Colonic mucosa (tissue), 4 donors: ENCODE results near the gene ASGR1. TPM values are rescaled to one million over a fixed set of nuclear protein-coding genes. Genes with fewer than 3 reads are reported as not detected.

ENCODE experiments used
- DNase-seq: peaks from one replicate; pipeline ENCODE4 v3.0.0-alpha.2; 2020
- H3K27ac ChIP-seq: fragments of 200-600 bp; one replicate; pipeline ENCODE4 v1.8.0; 2021
- H3K27me3 ChIP-seq: fragments of 200-600 bp; one replicate; pipeline ENCODE4 v1.8.0; 2021
- H3K36me3 ChIP-seq: fragments of 200-600 bp; one replicate; pipeline ENCODE4 v1.8.0; 2021
- H3K4me1 ChIP-seq: fragments of 200-600 bp; one replicate; pipeline ENCODE4 v1.8.0; 2021; ENCODE audit warnings: mild to moderate bottlenecking
- H3K4me3 ChIP-seq: fragments of 200-600 bp; one replicate; pipeline ENCODE4 v1.8.0; 2021
- H3K9ac ChIP-seq, 2 donors: one replicate each; pipeline ENCODE4 v1.7.0; 2013; ENCODE audit warnings: control low read depth in 2 of 2, low read depth in 2 of 2, low read length in 2 of 2
- H3K9me3 ChIP-seq: fragments of 200-600 bp; one replicate; pipeline ENCODE4 v1.8.0; 2021
- CTCF ChIP-seq: fragments of 200-600 bp; IDR thresholded peaks from one replicate; pipeline ENCODE4 v1.8.0; 2022; ENCODE audit warnings: antibody characterized with exemption, mild to moderate bottlenecking
- intact Hi-C: fragments of 100-400 bp; cut with DNase I; formaldehyde crosslinking; loops from one replicate; pipeline ENCODE4 v1.14.1; 2022
- total RNA-seq, 2 donors: library from RNA; stranded (reverse); fragmentation: NEBNext Ultra II Directional in 1 of 2; extraction: Animal tissue kit (Norgen Biotek cat#: 25700) in 1 of 2; gene quantifications; one replicate each; pipeline ENCODE4 v1.2.1, GENCODE V29; 2021
- donor health status: healthy.
- donor health status: DM: no; HTN: no; CAD: no.
- donor health status: DM: no; HTN: no; CAD: no.

The ASGR1 gene, protein sequence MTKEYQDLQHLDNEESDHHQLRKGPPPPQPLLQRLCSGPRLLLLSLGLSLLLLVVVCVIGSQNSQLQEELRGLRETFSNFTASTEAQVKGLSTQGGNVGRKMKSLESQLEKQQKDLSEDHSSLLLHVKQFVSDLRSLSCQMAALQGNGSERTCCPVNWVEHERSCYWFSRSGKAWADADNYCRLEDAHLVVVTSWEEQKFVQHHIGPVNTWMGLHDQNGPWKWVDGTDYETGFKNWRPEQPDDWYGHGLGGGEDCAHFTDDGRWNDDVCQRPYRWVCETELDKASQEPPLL
- total RNA-seq, result 1 to 10 TPM in 1 of 2 donors, under 1 TPM in 1; 0.47 to 1.1 TPM

DNA sequence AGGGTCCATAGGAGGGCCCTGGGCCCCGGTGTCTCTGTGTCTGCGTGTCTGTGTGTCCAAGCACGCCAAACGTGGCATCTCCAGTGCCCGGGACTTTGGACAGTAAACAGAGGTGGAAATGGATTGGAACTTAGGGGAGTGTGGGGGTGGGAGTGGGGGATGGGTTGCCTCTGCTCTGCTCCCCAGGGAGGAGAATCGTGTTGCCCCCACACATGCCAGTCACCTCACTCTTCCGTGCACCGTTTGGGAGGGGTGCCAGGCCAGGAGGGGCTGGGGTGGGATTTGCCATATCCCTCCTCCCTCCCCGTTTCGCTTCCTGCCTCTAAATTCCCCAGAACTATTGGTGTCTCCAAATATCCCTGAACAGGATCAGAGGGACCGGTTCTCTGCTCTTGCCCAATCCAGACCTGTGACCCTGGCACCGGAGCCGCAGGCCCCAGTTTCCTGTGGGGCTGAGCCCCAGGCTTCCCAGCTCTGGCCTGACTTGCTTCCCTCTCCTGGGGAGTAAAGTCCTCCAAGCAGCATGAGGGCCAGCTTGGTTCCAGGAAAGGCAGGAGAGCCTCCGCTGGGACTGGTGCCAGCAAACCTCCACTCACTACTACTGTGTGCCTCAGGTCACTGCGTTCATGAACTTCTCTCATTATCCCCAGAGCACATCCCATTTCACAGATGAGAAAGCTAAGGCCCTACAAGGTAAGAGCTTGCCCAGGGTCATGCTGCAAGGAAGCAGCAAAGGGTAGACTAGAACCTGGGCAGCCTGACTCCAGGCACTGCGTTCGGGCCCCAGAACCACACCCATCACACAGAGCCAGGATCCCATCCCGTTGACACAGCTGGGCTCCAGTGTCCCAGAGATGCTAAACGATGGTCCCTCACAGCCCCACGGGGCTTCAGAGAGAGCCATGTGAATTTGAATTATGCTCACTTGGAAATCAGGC is at the start of gene ASGR1:
ASGR1 (minus strand) TSS at position 54 of the 938 bp plus-strand sequence. CDS start 807 bp downstream, outside the sequence.
- no peaks in the 10 kb centered on the region for H3K27me3 ChIP-seq
- no peaks in the 10 kb centered on the region for H3K9me3 ChIP-seq
- no peak for DNase-seq
- no peak for TF ChIP-seq CTCF
- no peak within 1 kb of the TSS for H3K9ac ChIP-seq
- no peak within 1 kb of the TSS for H3K27ac ChIP-seq
- H3K4me3 ChIP-seq, result no peak within 1 kb of the TSS
- intact Hi-C loops, result no loop called here
- H3K4me1 ChIP-seq, result peaks cover 7% of the 10 kb centered on the region
- no peaks in the 10 kb centered on the region for H3K36me3 ChIP-seq

DNA sequence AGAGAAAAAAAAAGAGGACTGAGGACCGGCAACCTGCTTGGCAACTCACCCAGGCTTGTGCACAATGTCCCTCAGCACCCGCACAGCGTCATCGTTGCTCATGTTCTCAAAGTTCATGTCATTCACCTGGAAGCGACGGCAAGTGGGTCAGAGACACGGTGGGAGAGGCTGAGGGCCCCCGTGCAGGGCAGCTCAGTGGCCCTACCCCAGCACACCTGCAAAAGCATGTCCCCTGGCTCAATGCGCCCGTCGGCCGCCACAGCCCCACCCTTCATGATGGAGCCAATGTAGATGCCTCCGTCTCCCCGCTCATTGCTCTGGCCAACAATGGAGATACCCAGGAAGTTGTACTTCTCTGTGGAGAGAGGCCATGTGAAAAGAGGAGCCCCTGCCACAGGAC is 49.8 kb upstream of the ASGR1 start:
- intact Hi-C loops, result no loop called here
- Histone ChIP-seq H3K4me1 (no peaks in the 10 kb centered on the region), H3K4me3 (no peak overlapping the region), H3K27ac (no peak overlapping the region), H3K9ac (no peak overlapping the region), H3K9me3 (no peaks in the 10 kb centered on the region), H3K27me3 (no peaks in the 10 kb centered on the region), H3K36me3 (peaks cover 19% of the 10 kb centered on the region)
- no peak for DNase-seq
- no peak for TF ChIP-seq CTCF

GRCh38 chr17:7226721-7227710 is 47.8 kb upstream of the ASGR1 start:
- TF ChIP-seq CTCF, result no peak
- no peak for DNase-seq
- Histone ChIP-seq H3K27ac (no peak overlapping the region), H3K9ac (no peak overlapping the region), H3K4me1 (no peaks in the 10 kb centered on the region), H3K9me3 (no peaks in the 10 kb centered on the region), H3K36me3 (peaks cover 30% of the 10 kb centered on the region), H3K4me3 (no peak overlapping the region), H3K27me3 (no peaks in the 10 kb centered on the region)
- intact Hi-C loops, result no loop called here

DNA sequence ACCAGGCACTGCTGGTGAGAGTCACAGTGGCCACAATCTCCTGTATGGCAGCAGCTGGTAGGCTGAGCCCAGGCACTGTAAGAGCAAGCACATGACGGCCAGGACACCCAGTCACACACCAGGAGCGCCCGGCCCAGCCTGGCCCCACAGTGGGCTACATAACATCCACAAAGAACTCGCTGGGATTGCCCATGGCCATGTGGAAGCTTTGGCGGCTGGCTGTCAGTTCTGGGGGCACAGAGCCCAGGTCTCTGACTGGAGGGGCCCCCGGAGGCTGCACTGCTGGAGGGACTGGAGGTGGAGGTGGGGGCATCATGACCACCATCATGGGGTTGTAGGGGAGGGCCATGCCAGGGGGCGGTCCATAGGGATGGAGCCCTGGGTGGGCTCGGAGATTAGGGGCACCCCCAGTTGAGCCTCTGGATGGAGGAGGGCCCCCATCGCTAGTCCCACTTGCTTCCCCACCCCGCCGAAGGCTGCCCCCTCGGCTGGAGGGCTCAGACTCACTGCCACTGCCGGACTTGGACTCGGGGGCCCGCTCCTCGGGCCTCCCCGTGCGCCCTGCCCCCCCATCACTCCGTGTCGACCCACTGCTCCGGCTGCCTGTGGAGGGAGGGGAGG is 46.7 kb upstream of the ASGR1 start:
- no peak overlapping the region for H3K27ac ChIP-seq
- intact Hi-C loops, result no loop called here
- H3K4me3 ChIP-seq, result no peak overlapping the region
- no peak for DNase-seq
- H3K4me1 ChIP-seq, result peaks cover 10% of the 10 kb centered on the region
- no peaks in the 10 kb centered on the region for H3K27me3 ChIP-seq
- no peak overlapping the region for H3K9ac ChIP-seq
- no peak for TF ChIP-seq CTCF
- no peaks in the 10 kb centered on the region for H3K9me3 ChIP-seq
- peaks cover 30% of the 10 kb centered on the region for H3K36me3 ChIP-seq
